ENCODE data around the gene GALNT9. TPM values are rescaled to one million over a fixed set of nuclear protein-coding genes. Genes with fewer than 3 reads are reported as not detected.

Gene GALNT9
- polyA plus RNA-seq, 2 of the 4 experiments (the other 2 are of a cell fraction): 0.66 to 2.8 TPM

GRCh38 chr12:132224484-132224883, 104.9 kb downstream of the GALNT9 start (continued):
- no peak for TF ChIP-seq E2F6 (IDR thresholded peaks at IDR 0.05; ENCODE audit: borderline replicate concordance, low read depth)
- TF ChIP-seq ZC3H11A (IDR thresholded peaks at IDR 0.05): no peak
- no peak for TF ChIP-seq JUNB (IDR thresholded peaks at IDR 0.05)
- TF ChIP-seq FOXS1 (CRISPR knock-in tag; IDR thresholded peaks at IDR 0.05): no peak

GRCh38 chr12:132222808-132223173, 106.6 kb downstream of the GALNT9 start:
- ATAC-seq: peak in 1 of 2 experiments; percentile 22; a peak in 1 of 6 replicates
- CTCF ChIA-PET: no interaction called here
- DNase-seq (ENCODE audit: low read depth in 1 of 2, low spot score in 1 of 2): no peak
- Histone ChIP-seq H3K4me1 (peaks cover 6% of the 10 kb centered on the region; the same call in 1 of the 3 replicates), H3K4me2 (peak overlapping the region; percentile 46; the same call in 2 of the 3 replicates), H3K9me3 (peaks cover 3% of the 10 kb centered on the region; the same call in 2 of the 3 replicates), H3K27ac (0 out of 6 replicates have a peak overlapping the region, but pooled peaks of 1 of the 2 experiments have one; percentile 2), H3K4me3 (no peak overlapping the region)
- no peak for FAIRE-seq
- 81% methylated on average over 3 of the region's 6 CpGs for WGBS (ENCODE audit: missing lambda C conversion rate)
- TF ChIP-seq BCL3 (IDR thresholded peaks at IDR 0.05) (no peak), REST (IDR thresholded peaks at IDR 0.05) (no peak), ZNF302 (CRISPR knock-in tag; IDR thresholded peaks at IDR 0.05) (no peak), MYC (IDR thresholded peaks at IDR 0.05; ENCODE audit: borderline replicate concordance, low read length) (no peak), PHF8 (IDR thresholded peaks at IDR 0.05; ENCODE audit: borderline replicate concordance, low read depth) (no peak), RFX5 (IDR thresholded peaks at IDR 0.05) (no peak)
- POLR2A ChIA-PET: no interaction called here

GRCh38 chr12:132222096-132222807, 107.1 kb downstream of the GALNT9 start:
- WGBS (ENCODE audit: missing lambda C conversion rate): 21% methylated on average over 24 of the region's 24 CpGs
- Histone ChIP-seq H3K4me1 (peaks cover 6% of the 10 kb centered on the region; the same call in 1 of the 3 replicates), H3K9me3 (peaks cover 3% of the 10 kb centered on the region; the same call in 2 of the 3 replicates), H3K4me3 (no peak overlapping the region), H3K27ac (0 out of 6 replicates have a peak overlapping the region, but pooled peaks of 1 of the 2 experiments have one; percentile 2), H3K4me2 (peak overlapping the region; percentile 46; the same call in 2 of the 3 replicates)
- no peak for TF ChIP-seq FOXS1 (CRISPR knock-in tag; IDR thresholded peaks at IDR 0.05)
- no peak for TF ChIP-seq CHD2 (IDR thresholded peaks at IDR 0.05; ENCODE audit: low read length, partially characterized antibody)
- no peak for TF ChIP-seq RCOR1 (IDR thresholded peaks at IDR 0.05; ENCODE audit: low read depth, low read length)
- no peak for TF ChIP-seq TP53 (CRISPR knock-in tag; IDR thresholded peaks at IDR 0.05)
- 0 out of 4 replicates have a peak, but pooled peaks of 1 of the 2 experiments have one; percentile 17 for TF ChIP-seq CEBPB (IDR thresholded peaks at IDR 0.05)
- FAIRE-seq: no peak
- peak; percentile 66 to 68 for ATAC-seq
- CTCF ChIA-PET: interaction anchor here (1.1 to 2.0 kb wide), 2 partner anchors 15 to 69 kb away, joined by 3 to 6 read pairs; no protein-coding TSS in a partner anchor
- peak; percentile 52 to 75 for DNase-seq (ENCODE audit: low read depth in 1 of 2, low spot score in 1 of 2)
- POLR2A ChIA-PET: no interaction called here

All from A549 (cell line).